AG09319 (cell line): ENCODE results near the gene STAT5A.

Experiments used
- DNase-seq: peaks from one replicate; pipeline ENCODE4 v3.0.0-alpha.2; 2010; ENCODE audit warnings: low read depth; ENCODE audit errors: extremely low read depth
- CTCF ChIP-seq: IDR thresholded peaks from 2 replicates; pipeline ENCODE4 v1.5.1; 2011; ENCODE audit warnings: low read depth, mild to moderate bottlenecking, inconsistent platforms, low read length, moderate library complexity

STAT5A gene

GRCh38 chr17:42247734-42248133, 40.6 kb upstream of the STAT5A start:
- DNase-seq = peak; percentile 22
- TF ChIP-seq CTCF = no peak

DNA sequence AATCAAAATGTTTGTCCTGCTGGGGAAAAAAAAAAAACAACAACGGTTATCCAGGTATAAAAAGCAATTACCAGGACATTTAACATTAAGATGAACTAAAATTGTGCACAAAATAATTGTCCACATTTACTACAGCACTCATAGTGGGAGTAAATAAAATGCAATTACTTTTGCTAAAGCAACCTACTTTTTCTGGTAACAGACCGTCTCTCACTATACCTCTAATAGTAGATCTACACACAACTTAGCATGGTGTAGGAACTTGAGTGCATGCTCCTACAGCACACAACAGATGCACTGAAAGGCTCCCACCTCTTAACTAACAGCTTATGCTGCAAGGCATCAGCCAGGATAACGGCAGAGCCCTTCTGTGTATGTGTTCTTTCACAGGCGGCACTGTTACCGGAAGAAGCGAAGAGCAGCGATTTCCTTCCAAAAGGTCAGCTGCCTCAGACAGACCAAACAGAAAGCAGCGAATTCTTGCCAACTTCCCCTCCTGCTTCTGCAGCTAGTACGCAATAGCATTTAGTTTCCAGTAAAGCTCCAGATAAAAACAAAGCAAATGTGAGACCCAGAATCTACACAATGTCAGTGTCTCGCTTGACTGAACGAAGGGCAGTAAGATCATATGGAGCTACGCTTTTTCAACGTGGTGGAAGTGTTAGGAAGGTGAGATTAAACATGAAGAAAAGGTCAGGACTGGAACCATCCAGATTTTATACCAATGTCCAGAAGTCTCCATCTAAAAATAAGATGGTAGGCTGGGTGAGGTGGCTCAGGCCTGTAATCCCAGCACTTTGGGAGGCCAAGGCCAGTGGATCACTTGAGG, 39.7 kb upstream of the STAT5A start:
- no peak; the same call in 1 of the 2 replicates for TF ChIP-seq CTCF
- peak; percentile 84 for DNase-seq

GRCh38 chr17:42249681-42250446, 38.4 kb upstream of the STAT5A start:
- DNase-seq = no peak
- TF ChIP-seq CTCF = no peak

GRCh38 chr17:42251115-42251514, 37.2 kb upstream of the STAT5A start:
- TF ChIP-seq CTCF = peak; percentile 12; the same call in 1 of the 2 replicates
- no peak for DNase-seq

GRCh38 chr17:42252597-42253550, 35.4 kb upstream of the STAT5A start:
- DNase-seq = no peak
- no peak for TF ChIP-seq CTCF

DNA sequence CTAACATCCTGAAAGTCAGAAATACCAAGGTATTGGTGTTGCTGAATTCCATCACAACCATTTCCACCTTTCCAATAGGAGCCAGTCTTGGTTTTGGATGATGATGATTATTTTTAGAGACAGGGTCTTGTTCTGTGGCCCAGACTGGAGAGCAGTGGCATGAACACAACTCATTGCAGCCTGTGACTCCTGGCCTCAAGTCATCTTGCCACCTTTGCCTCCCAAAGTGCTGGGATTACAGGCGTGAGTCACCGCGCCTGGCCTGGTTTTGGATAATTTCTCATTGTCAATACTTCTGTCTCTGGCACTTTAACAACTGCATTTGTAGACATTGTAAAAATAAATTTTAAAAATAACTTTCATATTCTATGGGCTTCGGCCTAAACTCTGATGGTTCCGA, 34.7 kb upstream of the STAT5A start:
- TF ChIP-seq CTCF = no peak
- no peak for DNase-seq
